ENCODE results near the gene TMPRSS4. TPM values are rescaled to one million over a fixed set of nuclear protein-coding genes. Genes with fewer than 3 reads are reported as not detected.

TMPRSS4 gene
- total RNA-seq, 5 donors from 2014 or later (not counting 1 experiment from before 2014, with no cell fraction given), result 0.51 to 0.66 TPM; not detected in 3

DNA sequence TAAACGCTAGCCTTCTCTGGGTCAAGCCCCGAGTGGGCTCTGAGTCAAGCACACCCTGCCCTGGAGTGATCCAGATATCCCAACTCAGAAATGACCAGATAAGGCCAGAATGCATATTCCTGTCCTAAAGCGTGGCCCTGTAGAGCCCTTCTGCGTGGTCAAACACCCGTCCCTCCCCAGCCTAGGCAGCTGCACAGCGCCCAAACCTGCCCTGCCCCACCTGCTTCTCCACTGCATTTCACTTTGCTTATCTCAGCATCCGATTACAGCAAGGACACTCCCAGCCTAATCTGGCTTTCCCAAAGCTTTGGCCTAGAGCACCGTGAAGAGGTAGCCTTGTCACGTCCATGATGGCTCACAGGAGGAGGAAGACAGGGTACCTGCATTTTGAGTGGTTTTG lies 11.9 kb upstream of the TMPRSS4 start:
- Histone ChIP-seq H3K9me3 (no peaks in the 10 kb centered on the region), H3K36me3 (ENCODE audit: control insufficient read depth in 2 of 2, extremely low read depth in 1 of 2, insufficient read depth in 1 of 2, low read length in 1 of 2) (no peaks in the 10 kb centered on the region), H3K27me3 (replicated peaks in 1 of 2; ENCODE audit: control insufficient read depth in 2 of 2, extremely low read depth in 1 of 2, insufficient read depth in 2 of 2, low read length in 1 of 2) (peaks cover 0 to 14% of the 10 kb centered on the region in 2 experiments), H3K27ac (ENCODE audit: low read length) (no peak overlapping the region), H3K4me1 (ENCODE audit: control insufficient read depth in 1 of 2, extremely low read depth in 1 of 2, insufficient read depth in 2 of 2, low read length in 2 of 2) (no peaks in the 10 kb centered on the region), H3K4me3 (ENCODE audit: control insufficient read depth in 1 of 2, extremely low read depth in 1 of 2, low read length in 1 of 2) (no peak overlapping the region)
- no peak overlapping the region for H3K4me3 Mint-ChIP-seq
- H3K4me1 Mint-ChIP-seq, result no peaks in the 10 kb centered on the region
- 93% methylated on average over 7 of the region's 9 CpGs for WGBS (ENCODE audit: insufficient coverage)
- H3K36me3 Mint-ChIP-seq, result no peaks in the 10 kb centered on the region
- CTCF ChIA-PET, result no interaction called here
- POLR2A ChIA-PET, result no interaction called here
- no peak for ATAC-seq (replicated peaks in 1 of 4)
- peaks cover 4 to 5% of the 10 kb centered on the region in 2 donors for H3K27me3 Mint-ChIP-seq
- H3K9me3 Mint-ChIP-seq, result no peaks in the 10 kb centered on the region
- no peak for DNase-seq
- H3K27ac Mint-ChIP-seq, result peak overlapping the region in 1 of 2 donors; percentile 19

GRCh38 chr11:118065384-118065783 lies 11.5 kb upstream of the TMPRSS4 start:
- no peaks in the 10 kb centered on the region for H3K4me1 ChIP-seq (ENCODE audit: control insufficient read depth in 1 of 2, extremely low read depth in 1 of 2, insufficient read depth in 2 of 2, low read length in 2 of 2)
- H3K27me3 ChIP-seq (replicated peaks in 1 of 2; ENCODE audit: control insufficient read depth in 2 of 2, extremely low read depth in 1 of 2, insufficient read depth in 2 of 2, low read length in 1 of 2), result peaks cover 0 to 14% of the 10 kb centered on the region in 2 experiments
- H3K36me3 ChIP-seq (ENCODE audit: control insufficient read depth in 2 of 2, extremely low read depth in 1 of 2, insufficient read depth in 1 of 2, low read length in 1 of 2), result no peaks in the 10 kb centered on the region
- DNase-seq (no peak), ATAC-seq (replicated peaks in 1 of 4) (no peak)
- no CpG with 5 or more reads among the region's 3 CpGs for WGBS (ENCODE audit: insufficient coverage)
- Mint-ChIP-seq H3K4me3 (no peak overlapping the region), H3K27me3 (peaks cover 4 to 5% of the 10 kb centered on the region in 2 donors), H3K36me3 (no peaks in the 10 kb centered on the region), H3K27ac (peak overlapping the region in 1 of 2 donors; percentile 19), H3K9me3 (no peaks in the 10 kb centered on the region), H3K4me1 (no peaks in the 10 kb centered on the region)
- H3K4me3 ChIP-seq (ENCODE audit: control insufficient read depth in 1 of 2, extremely low read depth in 1 of 2, low read length in 1 of 2), result no peak overlapping the region
- H3K9me3 ChIP-seq, result no peaks in the 10 kb centered on the region
- ChIA-PET CTCF (no interaction called here), POLR2A (no interaction called here)
- H3K27ac ChIP-seq (ENCODE audit: low read length), result no peak overlapping the region

GRCh38 chr11:118067006-118067405 lies 9.9 kb upstream of the TMPRSS4 start:
- ChIA-PET CTCF (no interaction called here), POLR2A (no interaction called here)
- H3K36me3 ChIP-seq (ENCODE audit: control insufficient read depth in 2 of 2, extremely low read depth in 1 of 2, insufficient read depth in 1 of 2, low read length in 1 of 2), result no peaks in the 10 kb centered on the region
- H3K9me3 ChIP-seq, result no peaks in the 10 kb centered on the region
- no peak overlapping the region for H3K27ac ChIP-seq (ENCODE audit: low read length)
- H3K27me3 ChIP-seq (replicated peaks in 1 of 2; ENCODE audit: control insufficient read depth in 2 of 2, extremely low read depth in 1 of 2, insufficient read depth in 2 of 2, low read length in 1 of 2), result peaks cover 0 to 15% of the 10 kb centered on the region in 2 experiments
- no peaks in the 10 kb centered on the region for H3K4me1 ChIP-seq (ENCODE audit: control insufficient read depth in 1 of 2, extremely low read depth in 1 of 2, insufficient read depth in 2 of 2, low read length in 2 of 2)
- Mint-ChIP-seq H3K9me3 (no peaks in the 10 kb centered on the region), H3K4me3 (no peak overlapping the region), H3K27ac (no peak overlapping the region), H3K27me3 (peaks cover 4 to 5% of the 10 kb centered on the region in 2 donors), H3K4me1 (no peaks in the 10 kb centered on the region), H3K36me3 (no peaks in the 10 kb centered on the region)
- DNase-seq (no peak), ATAC-seq (replicated peaks in 1 of 4) (no peak)
- 88% methylated on average over 7 of the region's 8 CpGs for WGBS (ENCODE audit: insufficient coverage)
- H3K4me3 ChIP-seq (ENCODE audit: control insufficient read depth in 1 of 2, extremely low read depth in 1 of 2, low read length in 1 of 2), result no peak overlapping the region

- 87% methylated on average over 16 of the region's 24 CpGs for WGBS (ENCODE audit: insufficient coverage)
- H3K4me3 ChIP-seq (ENCODE audit: control insufficient read depth in 1 of 2, extremely low read depth in 1 of 2, low read length in 1 of 2), result no peak overlapping the region
- no peaks in the 10 kb centered on the region for H3K9me3 Mint-ChIP-seq
- ATAC-seq (replicated peaks in 1 of 4) (no peak), DNase-seq (no peak)
- peaks cover 4 to 5% of the 10 kb centered on the region in 2 donors for H3K27me3 Mint-ChIP-seq
- no peak overlapping the region for H3K4me3 Mint-ChIP-seq
- ChIA-PET CTCF (no interaction called here), POLR2A (no interaction called here)
- H3K36me3 ChIP-seq (ENCODE audit: control insufficient read depth in 2 of 2, extremely low read depth in 1 of 2, insufficient read depth in 1 of 2, low read length in 1 of 2), result no peaks in the 10 kb centered on the region
- no peaks in the 10 kb centered on the region for H3K36me3 Mint-ChIP-seq
- no peak overlapping the region for H3K27ac Mint-ChIP-seq
- H3K27ac ChIP-seq (ENCODE audit: low read length), result no peak overlapping the region
- H3K27me3 ChIP-seq (replicated peaks in 1 of 2; ENCODE audit: control insufficient read depth in 2 of 2, extremely low read depth in 1 of 2, insufficient read depth in 2 of 2, low read length in 1 of 2), result peaks cover 0 to 12% of the 10 kb centered on the region in 2 experiments
- no peaks in the 10 kb centered on the region for H3K9me3 ChIP-seq
- no peaks in the 10 kb centered on the region for H3K4me1 Mint-ChIP-seq
- no peaks in the 10 kb centered on the region for H3K4me1 ChIP-seq (ENCODE audit: control insufficient read depth in 1 of 2, extremely low read depth in 1 of 2, insufficient read depth in 2 of 2, low read length in 2 of 2)
Measured at GRCh38 chr11:118068206-118068944, 8.5 kb upstream of the TMPRSS4 start.

DNA sequence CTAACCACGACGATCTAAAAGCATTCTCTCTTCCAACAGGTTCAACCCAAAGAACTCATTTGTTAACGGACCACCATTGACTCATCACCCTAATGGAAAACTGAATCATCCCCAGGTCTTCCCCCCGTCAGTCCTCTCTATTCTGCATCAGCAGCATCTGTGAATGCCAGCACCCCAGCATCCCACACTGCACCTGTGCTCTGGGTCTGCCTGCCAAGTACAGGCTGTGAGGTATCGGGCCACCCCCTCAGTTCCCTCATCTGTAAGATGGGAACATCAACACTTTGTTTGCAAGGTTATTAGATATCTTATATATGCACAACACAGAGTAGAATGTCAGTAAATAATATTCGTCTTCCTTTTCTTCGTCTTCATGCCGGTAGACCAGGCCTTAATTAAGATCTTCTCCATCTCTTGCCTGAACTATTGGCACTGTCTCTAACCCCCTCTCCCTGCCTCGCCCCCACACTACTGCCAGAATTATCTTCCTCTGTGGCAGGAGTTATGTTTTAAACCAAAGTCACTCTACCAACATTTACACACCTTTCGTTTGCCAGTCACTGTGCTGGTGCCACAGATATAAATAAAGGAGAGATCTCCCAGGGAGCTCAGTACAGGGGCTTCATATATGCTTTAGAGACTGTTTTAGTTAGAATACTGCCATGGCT lies 7.8 kb upstream of the TMPRSS4 start:
- CTCF ChIA-PET, result no interaction called here
- Histone ChIP-seq H3K36me3 (ENCODE audit: control insufficient read depth in 2 of 2, extremely low read depth in 1 of 2, insufficient read depth in 1 of 2, low read length in 1 of 2) (no peaks in the 10 kb centered on the region), H3K4me3 (ENCODE audit: control insufficient read depth in 1 of 2, extremely low read depth in 1 of 2, low read length in 1 of 2) (no peak overlapping the region), H3K27ac (ENCODE audit: low read length) (no peak overlapping the region), H3K27me3 (replicated peaks in 1 of 2; ENCODE audit: control insufficient read depth in 2 of 2, extremely low read depth in 1 of 2, insufficient read depth in 2 of 2, low read length in 1 of 2) (peaks cover 0 to 19% of the 10 kb centered on the region in 2 experiments), H3K9me3 (no peaks in the 10 kb centered on the region), H3K4me1 (ENCODE audit: control insufficient read depth in 1 of 2, extremely low read depth in 1 of 2, insufficient read depth in 2 of 2, low read length in 2 of 2) (no peaks in the 10 kb centered on the region)
- peaks cover 5 to 7% of the 10 kb centered on the region in 2 donors for H3K27me3 Mint-ChIP-seq
- no peaks in the 10 kb centered on the region for H3K4me1 Mint-ChIP-seq
- no peak overlapping the region for H3K27ac Mint-ChIP-seq
- DNase-seq, result no peak
- ATAC-seq (replicated peaks in 1 of 4), result no peak
- no peak overlapping the region for H3K4me3 Mint-ChIP-seq
- no peaks in the 10 kb centered on the region for H3K9me3 Mint-ChIP-seq
- 81% methylated on average over 5 of the region's 10 CpGs for WGBS (ENCODE audit: insufficient coverage)
- POLR2A ChIA-PET, result no interaction called here
- no peaks in the 10 kb centered on the region for H3K36me3 Mint-ChIP-seq

DNA sequence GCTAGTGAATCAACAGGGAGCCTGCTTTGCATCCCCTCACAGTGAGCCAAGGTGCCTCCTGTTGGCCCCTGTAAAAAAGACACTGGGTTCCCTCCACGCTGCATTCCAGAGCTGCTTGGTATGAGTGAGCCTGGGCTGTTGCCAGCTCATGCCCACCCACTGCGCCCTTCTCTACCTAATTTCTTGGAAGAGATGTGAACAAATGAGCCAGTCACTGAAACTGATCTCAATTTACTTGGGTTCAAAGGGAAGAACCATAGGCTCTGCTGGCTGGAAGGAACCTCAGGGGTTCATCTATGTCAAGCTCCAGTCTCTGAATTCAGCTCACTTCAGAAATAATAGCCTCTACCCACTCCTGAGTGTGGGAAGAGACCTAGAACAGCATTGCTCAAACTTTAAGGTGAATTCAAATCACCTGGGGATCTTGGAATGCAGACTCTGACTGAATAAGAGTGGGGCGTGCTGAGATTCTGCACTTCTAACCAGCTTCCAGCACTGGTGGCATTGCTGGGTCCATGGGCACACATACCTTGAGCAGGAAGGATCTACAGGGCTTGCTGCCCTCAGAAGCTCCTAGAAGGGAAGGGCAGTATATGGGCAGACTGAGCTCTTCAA lies 5.4 kb upstream of the TMPRSS4 start:
- Histone ChIP-seq H3K36me3 (ENCODE audit: control insufficient read depth in 2 of 2, extremely low read depth in 1 of 2, insufficient read depth in 1 of 2, low read length in 1 of 2) (no peaks in the 10 kb centered on the region), H3K4me3 (ENCODE audit: control insufficient read depth in 1 of 2, extremely low read depth in 1 of 2, low read length in 1 of 2) (no peak overlapping the region), H3K27me3 (replicated peaks in 1 of 2; ENCODE audit: control insufficient read depth in 2 of 2, extremely low read depth in 1 of 2, insufficient read depth in 2 of 2, low read length in 1 of 2) (peaks cover 0 to 19% of the 10 kb centered on the region in 2 experiments), H3K9me3 (no peaks in the 10 kb centered on the region), H3K4me1 (ENCODE audit: control insufficient read depth in 1 of 2, extremely low read depth in 1 of 2, insufficient read depth in 2 of 2, low read length in 2 of 2) (peaks cover 0 to 2% of the 10 kb centered on the region in 2 experiments), H3K27ac (ENCODE audit: low read length) (no peak overlapping the region)
- H3K27me3 Mint-ChIP-seq, result peaks cover 7 to 8% of the 10 kb centered on the region in 2 donors
- no peak overlapping the region for H3K27ac Mint-ChIP-seq
- H3K36me3 Mint-ChIP-seq, result no peaks in the 10 kb centered on the region
- DNase-seq (no peak), ATAC-seq (replicated peaks in 1 of 4) (no peak)
- WGBS (ENCODE audit: insufficient coverage), result 81% methylated on average over 3 of the region's 3 CpGs
- POLR2A ChIA-PET, result interaction anchor here in 1 of 2 donors (0.5 kb wide), 1 partner anchor 165 kb away, joined by 3 read pairs; no protein-coding TSS in a partner anchor
- CTCF ChIA-PET, result no interaction called here
- no peaks in the 10 kb centered on the region for H3K4me1 Mint-ChIP-seq
- H3K4me3 Mint-ChIP-seq, result no peak overlapping the region
- H3K9me3 Mint-ChIP-seq, result no peaks in the 10 kb centered on the region
